ENCODE measurements around the gene MAPK8IP1.

GRCh38 chr11:45915446-45915845 lies 30.0 kb downstream of the MAPK8IP1 start:
- TF ChIP-seq CTCF (IDR thresholded peaks at IDR 0.05; ENCODE audit: low read depth, low read length, missing input control) (no peak), FOXA1 (IDR thresholded peaks at IDR 0.05) (no peak), SP1 (IDR thresholded peaks at IDR 0.05) (no peak), GABPA (IDR thresholded peaks at IDR 0.05 in 1 of 2, conservative IDR thresholded peaks at IDR 0.05 in 1 of 2) (no peak), MAX (IDR thresholded peaks at IDR 0.05) (no peak), RAD21 (IDR thresholded peaks at IDR 0.05) (no peak), YY1 (IDR thresholded peaks at IDR 0.05) (no peak)
